Ishikawa (cell line): ENCODE results near the gene MRPS23.

Experiments used
- CEBPB ChIP-seq: IDR thresholded peaks from 2 replicates; pipeline ENCODE4 v1.6.1; 2012
- MAX ChIP-seq: IDR thresholded peaks from 2 replicates; pipeline ENCODE4 v1.6.1; 2012
- TCF12 ChIP-seq: IDR thresholded peaks from 2 replicates; pipeline ENCODE4 v1.6.1; 2012; ENCODE audit warnings: low read depth

- TF ChIP-seq CEBPB (no peak), MAX (no peak), TCF12 (no peak)
These were observed 31.8 kb downstream of the MRPS23 start for GRCh38 chr17:57818066-57818465.
